ENCODE results near the gene PPP4R3A.
A peak's percentile ranks its signal among the peaks of the same experiment; 100 is the strongest.

The PPP4R3A gene

DNA sequence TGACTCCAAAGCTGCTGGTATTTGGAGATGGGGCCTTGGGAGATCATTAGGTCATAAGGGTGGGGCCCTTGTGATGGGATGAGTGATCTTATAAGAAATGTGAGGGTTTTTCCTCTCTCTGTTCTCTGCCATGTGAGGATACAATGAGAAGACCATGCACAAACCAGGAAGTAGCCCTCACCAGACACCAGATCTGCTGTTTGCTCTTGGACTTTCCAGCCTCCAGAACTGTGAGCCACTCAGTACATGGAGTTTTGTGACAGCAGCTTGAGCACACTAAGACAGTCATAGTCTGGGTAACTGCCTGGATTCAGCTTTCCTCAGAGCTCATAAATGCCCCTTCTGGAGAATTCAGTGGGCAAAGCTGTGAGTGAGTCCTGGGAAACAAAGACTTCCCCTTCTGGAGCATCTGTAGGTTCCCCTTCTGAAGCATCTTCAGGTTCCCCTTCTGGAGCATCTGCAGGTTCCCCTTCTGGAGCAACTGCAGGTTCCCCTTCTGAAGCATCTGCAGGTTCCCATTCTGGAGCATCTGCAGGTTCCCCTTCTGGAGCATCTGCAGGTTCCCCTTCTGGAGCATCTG, 11.0 kb upstream of the PPP4R3A start:
- no peaks in the 10 kb centered on the region for H3K27me3 ChIP-seq (ENCODE audit: insufficient read depth, poor library complexity, severe bottlenecking)

DNA sequence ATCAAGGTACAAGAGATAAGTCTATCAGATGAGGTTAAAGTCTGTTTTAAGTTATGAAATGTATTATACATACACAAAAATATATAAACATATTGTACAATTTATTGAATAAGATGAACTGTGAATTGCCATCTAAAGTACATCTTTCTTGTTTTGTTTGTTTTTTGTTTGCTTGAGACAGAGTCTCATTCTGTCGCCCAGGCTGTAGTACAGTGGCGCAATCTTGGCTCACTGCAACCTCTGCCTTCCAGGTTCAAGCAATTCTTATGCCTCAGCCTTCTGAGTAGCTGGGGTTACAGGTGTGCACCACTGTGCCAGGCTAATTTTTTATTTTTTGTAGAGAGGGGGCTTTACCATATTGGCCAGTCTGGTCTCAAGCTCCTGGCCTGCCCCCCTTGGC, 10.0 kb upstream of the PPP4R3A start:
- TF ChIP-seq SPI1 (IDR thresholded peaks at IDR 0.05; ENCODE audit: borderline replicate concordance, low read depth) (no peak), GABPA (IDR thresholded peaks at IDR 0.05; ENCODE audit: low read depth) (no peak), POLR2AphosphoS5 (IDR thresholded peaks at IDR 0.05; ENCODE audit: low read depth) (no peak)
- TF ChIP-seq, protein P1, sequence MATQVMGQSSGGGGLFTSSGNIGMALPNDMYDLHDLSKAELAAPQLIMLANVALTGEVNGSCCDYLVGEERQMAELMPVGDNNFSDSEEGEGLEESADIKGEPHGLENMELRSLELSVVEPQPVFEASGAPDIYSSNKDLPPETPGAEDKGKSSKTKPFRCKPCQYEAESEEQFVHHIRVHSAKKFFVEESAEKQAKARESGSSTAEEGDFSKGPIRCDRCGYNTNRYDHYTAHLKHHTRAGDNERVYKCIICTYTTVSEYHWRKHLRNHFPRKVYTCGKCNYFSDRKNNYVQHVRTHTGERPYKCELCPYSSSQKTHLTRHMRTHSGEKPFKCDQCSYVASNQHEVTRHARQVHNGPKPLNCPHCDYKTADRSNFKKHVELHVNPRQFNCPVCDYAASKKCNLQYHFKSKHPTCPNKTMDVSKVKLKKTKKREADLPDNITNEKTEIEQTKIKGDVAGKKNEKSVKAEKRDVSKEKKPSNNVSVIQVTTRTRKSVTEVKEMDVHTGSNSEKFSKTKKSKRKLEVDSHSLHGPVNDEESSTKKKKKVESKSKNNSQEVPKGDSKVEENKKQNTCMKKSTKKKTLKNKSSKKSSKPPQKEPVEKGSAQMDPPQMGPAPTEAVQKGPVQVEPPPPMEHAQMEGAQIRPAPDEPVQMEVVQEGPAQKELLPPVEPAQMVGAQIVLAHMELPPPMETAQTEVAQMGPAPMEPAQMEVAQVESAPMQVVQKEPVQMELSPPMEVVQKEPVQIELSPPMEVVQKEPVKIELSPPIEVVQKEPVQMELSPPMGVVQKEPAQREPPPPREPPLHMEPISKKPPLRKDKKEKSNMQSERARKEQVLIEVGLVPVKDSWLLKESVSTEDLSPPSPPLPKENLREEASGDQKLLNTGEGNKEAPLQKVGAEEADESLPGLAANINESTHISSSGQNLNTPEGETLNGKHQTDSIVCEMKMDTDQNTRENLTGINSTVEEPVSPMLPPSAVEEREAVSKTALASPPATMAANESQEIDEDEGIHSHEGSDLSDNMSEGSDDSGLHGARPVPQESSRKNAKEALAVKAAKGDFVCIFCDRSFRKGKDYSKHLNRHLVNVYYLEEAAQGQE (IDR thresholded peaks at IDR 0.05; ENCODE audit: insufficient replicate concordance, low read depth), result no peak
- TF ChIP-seq, protein P2, sequence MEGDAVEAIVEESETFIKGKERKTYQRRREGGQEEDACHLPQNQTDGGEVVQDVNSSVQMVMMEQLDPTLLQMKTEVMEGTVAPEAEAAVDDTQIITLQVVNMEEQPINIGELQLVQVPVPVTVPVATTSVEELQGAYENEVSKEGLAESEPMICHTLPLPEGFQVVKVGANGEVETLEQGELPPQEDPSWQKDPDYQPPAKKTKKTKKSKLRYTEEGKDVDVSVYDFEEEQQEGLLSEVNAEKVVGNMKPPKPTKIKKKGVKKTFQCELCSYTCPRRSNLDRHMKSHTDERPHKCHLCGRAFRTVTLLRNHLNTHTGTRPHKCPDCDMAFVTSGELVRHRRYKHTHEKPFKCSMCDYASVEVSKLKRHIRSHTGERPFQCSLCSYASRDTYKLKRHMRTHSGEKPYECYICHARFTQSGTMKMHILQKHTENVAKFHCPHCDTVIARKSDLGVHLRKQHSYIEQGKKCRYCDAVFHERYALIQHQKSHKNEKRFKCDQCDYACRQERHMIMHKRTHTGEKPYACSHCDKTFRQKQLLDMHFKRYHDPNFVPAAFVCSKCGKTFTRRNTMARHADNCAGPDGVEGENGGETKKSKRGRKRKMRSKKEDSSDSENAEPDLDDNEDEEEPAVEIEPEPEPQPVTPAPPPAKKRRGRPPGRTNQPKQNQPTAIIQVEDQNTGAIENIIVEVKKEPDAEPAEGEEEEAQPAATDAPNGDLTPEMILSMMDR (IDR thresholded peaks at IDR 0.05; ENCODE audit: insufficient read depth, low read length), result no peak
- no peak overlapping the region for H3K27ac ChIP-seq (replicated peaks)
- H3K4me3 ChIP-seq (replicated peaks; ENCODE audit: insufficient read depth, low read length), result no peak overlapping the region
- DNase-seq (ENCODE audit: low read depth in 1 of 2, low spot score in 1 of 2), result no peak
- H3K27me3 ChIP-seq (ENCODE audit: insufficient read depth, poor library complexity, severe bottlenecking), result no peaks in the 10 kb centered on the region

More for the DNA sequence above, 11.0 kb upstream of the PPP4R3A start:
- DNase-seq (ENCODE audit: low read depth in 1 of 2, low spot score in 1 of 2), result peak; percentile 76 to 94
- H3K27ac ChIP-seq (replicated peaks), result no peak overlapping the region
- TF ChIP-seq, protein P1 (IDR thresholded peaks at IDR 0.05; ENCODE audit: insufficient replicate concordance, low read depth), result no peak
- peak; percentile 77 for TF ChIP-seq SPI1 (IDR thresholded peaks at IDR 0.05; ENCODE audit: borderline replicate concordance, low read depth)
- peak; percentile 83 for TF ChIP-seq POLR2AphosphoS5 (IDR thresholded peaks at IDR 0.05; ENCODE audit: low read depth)
- TF ChIP-seq GABPA (IDR thresholded peaks at IDR 0.05; ENCODE audit: low read depth), result no peak
- TF ChIP-seq, protein P2 (IDR thresholded peaks at IDR 0.05; ENCODE audit: insufficient read depth, low read length), result no peak
- H3K4me3 ChIP-seq (replicated peaks; ENCODE audit: insufficient read depth, low read length), result no peak overlapping the region

DNA sequence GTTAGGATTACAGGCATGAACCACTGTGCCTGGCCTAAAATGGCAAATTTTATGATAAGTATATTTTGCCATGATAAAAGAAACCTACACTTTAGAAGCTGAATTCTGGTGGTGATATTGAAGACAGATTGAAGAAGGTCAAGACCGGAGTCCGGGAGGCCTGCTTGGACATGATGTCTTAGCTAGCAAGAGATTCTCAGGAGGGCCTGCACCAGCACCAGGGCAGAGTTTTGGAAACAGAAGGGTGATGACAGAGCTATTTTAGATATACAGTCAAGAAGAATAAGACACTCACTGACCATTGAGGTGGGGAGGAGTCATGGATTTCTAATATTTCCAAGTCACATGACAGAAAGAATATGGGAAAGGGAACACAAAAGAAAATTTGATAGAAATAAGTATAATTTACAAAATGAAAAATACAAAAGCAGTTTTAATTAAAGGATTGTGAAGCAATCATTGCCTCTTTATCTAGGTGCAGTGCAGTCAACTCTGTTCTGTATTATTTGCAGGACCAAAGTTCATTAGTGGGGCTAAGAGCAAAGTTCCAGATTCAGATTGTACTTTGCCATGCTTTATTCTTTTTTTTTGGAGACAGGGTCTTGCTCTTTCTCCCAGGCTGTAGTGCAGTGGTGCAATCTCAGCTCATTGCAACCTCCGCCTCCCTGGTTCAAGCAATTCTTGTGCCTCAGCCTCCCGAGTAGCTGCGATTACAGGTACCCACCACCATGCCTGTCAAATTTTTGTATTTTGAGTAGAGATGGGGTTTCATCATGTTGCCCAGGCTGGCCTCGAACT, 9.3 kb upstream of the PPP4R3A start:
- DNase-seq (ENCODE audit: low read depth in 1 of 2, low spot score in 1 of 2), result no peak
- H3K4me3 ChIP-seq (replicated peaks; ENCODE audit: insufficient read depth, low read length), result no peak overlapping the region
- no peak overlapping the region for H3K27ac ChIP-seq (replicated peaks)
- no peaks in the 10 kb centered on the region for H3K27me3 ChIP-seq (ENCODE audit: insufficient read depth, poor library complexity, severe bottlenecking)
- TF ChIP-seq GABPA (IDR thresholded peaks at IDR 0.05; ENCODE audit: low read depth) (no peak), SPI1 (IDR thresholded peaks at IDR 0.05; ENCODE audit: borderline replicate concordance, low read depth) (no peak), POLR2AphosphoS5 (IDR thresholded peaks at IDR 0.05; ENCODE audit: low read depth) (no peak)
- TF ChIP-seq, protein P1 (IDR thresholded peaks at IDR 0.05; ENCODE audit: insufficient replicate concordance, low read depth), result no peak
- TF ChIP-seq, protein P2 (IDR thresholded peaks at IDR 0.05; ENCODE audit: insufficient read depth, low read length), result no peak

Data from HL-60 (cell line).